Trophoblast cell (in vitro differentiated cells and primary cell): ENCODE measurements around the gene CEP83.

Experiments used
- DNase-seq, 2 donors: peaks; one replicate each; pipeline ENCODE4 v3.0.0-alpha.2; 2016
- H2AFZ ChIP-seq: 2 replicates; pipeline ENCODE4 v1.6.1; 2013; ENCODE audit warnings: low read length, moderate library complexity, mild to moderate bottlenecking; ENCODE audit not compliant: insufficient read depth, poor library complexity
- H2AK5ac ChIP-seq: 2 replicates; pipeline ENCODE4 v1.6.1; 2013; ENCODE audit warnings: mild to moderate bottlenecking, low read length
- H2BK120ac ChIP-seq: 2 replicates; pipeline ENCODE4 v1.6.1; 2013; ENCODE audit warnings: low read length, mild to moderate bottlenecking, moderate library complexity; ENCODE audit not compliant: insufficient read depth, poor library complexity
- H2BK12ac ChIP-seq: 2 replicates; pipeline ENCODE4 v1.6.1; 2013; ENCODE audit warnings: mild to moderate bottlenecking, low read length, moderate library complexity
- H2BK5ac ChIP-seq: 2 replicates; pipeline ENCODE4 v1.6.1; 2013; ENCODE audit warnings: low read length, low read depth, moderate library complexity, mild to moderate bottlenecking; ENCODE audit not compliant: poor library complexity
- H3K14ac ChIP-seq: 2 replicates; pipeline ENCODE4 v1.6.1; 2013; ENCODE audit warnings: mild to moderate bottlenecking, low read length
- H3K18ac ChIP-seq: 2 replicates; pipeline ENCODE4 v1.6.1; 2013; ENCODE audit warnings: mild to moderate bottlenecking, low read length
- H3K23ac ChIP-seq: 2 replicates; pipeline ENCODE4 v1.6.1; 2013; ENCODE audit warnings: low read length
- H3K27ac ChIP-seq: 2 replicates; pipeline ENCODE4 v1.5.1; 2013; ENCODE audit warnings: low read depth, mild to moderate bottlenecking, inconsistent platforms, low read length, moderate library complexity
- H3K27me3 ChIP-seq: 2 replicates; pipeline ENCODE4 v1.6.1; 2013; ENCODE audit warnings: inconsistent platforms, mild to moderate bottlenecking, low read length, moderate library complexity; ENCODE audit not compliant: insufficient read depth
- H3K36me3 ChIP-seq, 2 experiments: 1 replicate in 1 of 2; 2 replicates in 1 of 2; pipeline ENCODE4 v1.6.1; 2013; ENCODE audit warnings: low read length in 2 of 2, mild to moderate bottlenecking in 2 of 2, moderate library complexity in 1 of 2; ENCODE audit not compliant: insufficient read depth in 2 of 2, control insufficient read depth in 1 of 2
- H3K4ac ChIP-seq: 2 replicates; pipeline ENCODE4 v1.6.1; 2013; ENCODE audit warnings: low read depth, mild to moderate bottlenecking, low read length, moderate library complexity
- H3K4me1 ChIP-seq, 2 experiments: 1 replicate in 1 of 2; 2 replicates in 1 of 2; pipeline ENCODE4 v1.6.1; 2013; ENCODE audit warnings: low read length in 2 of 2, mild to moderate bottlenecking in 2 of 2, moderate library complexity in 1 of 2; ENCODE audit not compliant: insufficient read depth in 2 of 2, control insufficient read depth in 1 of 2
- H3K4me2 ChIP-seq: 2 replicates; pipeline ENCODE4 v1.6.1; 2013; ENCODE audit warnings: inconsistent platforms, mild to moderate bottlenecking, low read length, moderate library complexity
- H3K4me3 ChIP-seq: 2 replicates; pipeline ENCODE4 v1.5.1; 2013; ENCODE audit warnings: mild to moderate bottlenecking, low read depth, low read length, inconsistent platforms
- H3K79me1 ChIP-seq: one replicate; pipeline ENCODE4 v1.6.1; 2013; ENCODE audit warnings: low read length
- H3K79me2 ChIP-seq: 2 replicates; pipeline ENCODE4 v1.6.1; 2013; ENCODE audit warnings: low read length, mild to moderate bottlenecking; ENCODE audit not compliant: control insufficient read depth, insufficient read depth, poor library complexity
- H3K9ac ChIP-seq: 2 replicates; pipeline ENCODE4 v1.6.1; 2013; ENCODE audit warnings: mild to moderate bottlenecking, low read length
- H3K9me3 ChIP-seq: 2 replicates; pipeline ENCODE4 v1.6.1; 2013; ENCODE audit warnings: low read depth, mild to moderate bottlenecking, control low read depth, inconsistent platforms, low read length; ENCODE audit not compliant: insufficient read depth
- H4K12ac ChIP-seq: 2 replicates; pipeline ENCODE4 v1.6.1; 2013; ENCODE audit warnings: low read depth, mild to moderate bottlenecking, low read length, moderate library complexity
- H4K8ac ChIP-seq: 2 replicates; pipeline ENCODE4 v1.6.1; 2013; ENCODE audit warnings: low read depth, mild to moderate bottlenecking, low read length, moderate library complexity
- H4K91ac ChIP-seq: one replicate; pipeline ENCODE4 v1.6.1; 2013; ENCODE audit warnings: low read depth, mild to moderate bottlenecking, low read length, moderate library complexity
- WGBS: extraction: QIAGEN DNeasy Blood & Tissue Kit; methylation state at CpG from one replicate; pipeline ENCODE4 v1.1.7; 2013; ENCODE audit warnings: missing lambda C conversion rate; ENCODE audit not compliant: insufficient read length, insufficient coverage; ENCODE audit errors: extremely low coverage; 5-methylcytosine and 5-hydroxymethylcytosine counted together

Gene CEP83

GRCh38 chr12:94495445-94496115 lies 35.9 kb upstream of the CEP83 start:
- no peak overlapping the region for H3K14ac ChIP-seq
- DNase-seq, result no peak
- no peak overlapping the region for H2AK5ac ChIP-seq
- H3K79me1 ChIP-seq, result no peaks in the 10 kb centered on the region
- H3K79me2 ChIP-seq, result no peaks in the 10 kb centered on the region
- no peaks in the 10 kb centered on the region for H3K27me3 ChIP-seq
- no peak overlapping the region for H3K4ac ChIP-seq
- H4K91ac ChIP-seq, result no peak overlapping the region
- no peak overlapping the region for H3K4me2 ChIP-seq
- no peak overlapping the region for H3K4me3 ChIP-seq
- no CpG with 5 or more reads among the region's 4 CpGs for WGBS
- no peak overlapping the region for H3K27ac ChIP-seq
- H4K12ac ChIP-seq, result no peak overlapping the region
- H2BK12ac ChIP-seq, result no peak overlapping the region
- H3K18ac ChIP-seq, result no peak overlapping the region
- H3K9ac ChIP-seq, result no peak overlapping the region
- no peaks in the 10 kb centered on the region for H3K36me3 ChIP-seq
- H3K23ac ChIP-seq, result no peak overlapping the region
- H2BK5ac ChIP-seq, result no peak overlapping the region
- H2BK120ac ChIP-seq, result no peak overlapping the region
- no peaks in the 10 kb centered on the region for H3K4me1 ChIP-seq
- H2AFZ ChIP-seq, result no peak overlapping the region
- no peak overlapping the region for H4K8ac ChIP-seq
- H3K9me3 ChIP-seq, result peaks cover 4% of the 10 kb centered on the region

- Histone ChIP-seq H3K18ac (no peak overlapping the region), H4K12ac (no peak overlapping the region), H3K9ac (no peak overlapping the region), H3K36me3 (no peaks in the 10 kb centered on the region), H3K14ac (no peak overlapping the region), H2BK5ac (no peak overlapping the region), H4K8ac (no peak overlapping the region), H3K79me1 (no peaks in the 10 kb centered on the region), H3K27me3 (no peaks in the 10 kb centered on the region), H3K4me3 (no peak overlapping the region), H2BK12ac (no peak overlapping the region), H3K79me2 (no peaks in the 10 kb centered on the region), H2AK5ac (no peak overlapping the region), H3K4me2 (no peak overlapping the region), H3K4me1 (no peaks in the 10 kb centered on the region), H4K91ac (no peak overlapping the region), H3K27ac (no peak overlapping the region), H3K9me3 (no peaks in the 10 kb centered on the region), H2AFZ (no peak overlapping the region), H3K23ac (no peak overlapping the region), H3K4ac (no peak overlapping the region), H2BK120ac (no peak overlapping the region)
- WGBS, result no CpG with 5 or more reads among the region's 2 CpGs
- DNase-seq, result no peak
These were observed 31.8 kb upstream of the CEP83 start for GRCh38 chr12:94491489-94491888.

GRCh38 chr12:94488463-94488862 lies 28.8 kb upstream of the CEP83 start:
- no CpG with 5 or more reads among the region's 2 CpGs for WGBS
- no peak overlapping the region for H4K8ac ChIP-seq
- H3K9me3 ChIP-seq, result no peaks in the 10 kb centered on the region
- H3K36me3 ChIP-seq, result no peaks in the 10 kb centered on the region
- no peak overlapping the region for H3K4ac ChIP-seq
- no peak overlapping the region for H4K12ac ChIP-seq
- no peaks in the 10 kb centered on the region for H3K4me1 ChIP-seq
- H3K27ac ChIP-seq, result no peak overlapping the region
- H2BK5ac ChIP-seq, result no peak overlapping the region
- H4K91ac ChIP-seq, result no peak overlapping the region
- no peak overlapping the region for H2AK5ac ChIP-seq
- no peak overlapping the region for H3K14ac ChIP-seq
- no peak overlapping the region for H3K9ac ChIP-seq
- H3K4me3 ChIP-seq, result no peak overlapping the region
- H3K27me3 ChIP-seq, result no peaks in the 10 kb centered on the region
- no peak overlapping the region for H2AFZ ChIP-seq
- H2BK120ac ChIP-seq, result no peak overlapping the region
- DNase-seq, result no peak
- H3K79me1 ChIP-seq, result no peaks in the 10 kb centered on the region
- no peak overlapping the region for H2BK12ac ChIP-seq
- H3K4me2 ChIP-seq, result no peak overlapping the region
- no peaks in the 10 kb centered on the region for H3K79me2 ChIP-seq
- no peak overlapping the region for H3K18ac ChIP-seq
- H3K23ac ChIP-seq, result no peak overlapping the region

GRCh38 chr12:94481734-94482133 lies 22.1 kb upstream of the CEP83 start:
- no CpG with 5 or more reads among the region's 1 CpG for WGBS
- Histone ChIP-seq H2BK12ac (no peak overlapping the region), H3K18ac (no peak overlapping the region), H3K4me1 (no peaks in the 10 kb centered on the region), H2BK5ac (no peak overlapping the region), H2AFZ (no peak overlapping the region), H2AK5ac (no peak overlapping the region), H3K36me3 (no peaks in the 10 kb centered on the region), H3K9me3 (no peaks in the 10 kb centered on the region), H3K9ac (no peak overlapping the region), H3K4ac (no peak overlapping the region), H3K23ac (no peak overlapping the region), H2BK120ac (no peak overlapping the region), H3K27me3 (no peaks in the 10 kb centered on the region), H3K27ac (no peak overlapping the region), H3K4me3 (no peak overlapping the region), H3K79me2 (no peaks in the 10 kb centered on the region), H4K8ac (no peak overlapping the region), H3K14ac (no peak overlapping the region), H4K91ac (no peak overlapping the region), H3K79me1 (no peaks in the 10 kb centered on the region), H4K12ac (no peak overlapping the region), H3K4me2 (no peak overlapping the region)
- DNase-seq, result peak in 1 of 2 donors; percentile 9
